ENCODE data around the gene CBX8.
A peak's percentile ranks its signal among the peaks of the same experiment; 100 is the strongest.

The CBX8 gene

DNA sequence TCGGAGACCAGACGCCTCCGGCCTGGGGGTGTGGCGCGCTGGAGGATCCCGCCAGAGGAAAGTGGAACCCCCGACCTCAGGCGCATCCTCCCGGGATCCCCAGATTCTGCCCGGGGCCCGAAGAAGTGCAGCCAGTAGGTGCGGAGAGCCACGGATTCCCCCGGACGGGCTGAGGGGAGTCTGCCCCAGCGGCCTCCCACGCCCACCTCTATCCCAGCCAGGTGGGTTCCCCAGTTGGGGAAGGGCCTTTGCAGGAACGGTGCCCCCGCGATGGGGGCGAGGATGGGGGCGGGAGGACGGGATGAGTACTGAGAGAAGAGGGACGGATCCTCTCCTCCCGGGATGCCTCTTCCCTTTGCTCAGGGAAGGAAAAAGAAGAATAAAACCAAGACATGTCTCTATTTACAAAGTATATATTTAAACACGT lies 5.1 kb downstream of the CBX8 start:
- DNase-seq, result no peak

DNA sequence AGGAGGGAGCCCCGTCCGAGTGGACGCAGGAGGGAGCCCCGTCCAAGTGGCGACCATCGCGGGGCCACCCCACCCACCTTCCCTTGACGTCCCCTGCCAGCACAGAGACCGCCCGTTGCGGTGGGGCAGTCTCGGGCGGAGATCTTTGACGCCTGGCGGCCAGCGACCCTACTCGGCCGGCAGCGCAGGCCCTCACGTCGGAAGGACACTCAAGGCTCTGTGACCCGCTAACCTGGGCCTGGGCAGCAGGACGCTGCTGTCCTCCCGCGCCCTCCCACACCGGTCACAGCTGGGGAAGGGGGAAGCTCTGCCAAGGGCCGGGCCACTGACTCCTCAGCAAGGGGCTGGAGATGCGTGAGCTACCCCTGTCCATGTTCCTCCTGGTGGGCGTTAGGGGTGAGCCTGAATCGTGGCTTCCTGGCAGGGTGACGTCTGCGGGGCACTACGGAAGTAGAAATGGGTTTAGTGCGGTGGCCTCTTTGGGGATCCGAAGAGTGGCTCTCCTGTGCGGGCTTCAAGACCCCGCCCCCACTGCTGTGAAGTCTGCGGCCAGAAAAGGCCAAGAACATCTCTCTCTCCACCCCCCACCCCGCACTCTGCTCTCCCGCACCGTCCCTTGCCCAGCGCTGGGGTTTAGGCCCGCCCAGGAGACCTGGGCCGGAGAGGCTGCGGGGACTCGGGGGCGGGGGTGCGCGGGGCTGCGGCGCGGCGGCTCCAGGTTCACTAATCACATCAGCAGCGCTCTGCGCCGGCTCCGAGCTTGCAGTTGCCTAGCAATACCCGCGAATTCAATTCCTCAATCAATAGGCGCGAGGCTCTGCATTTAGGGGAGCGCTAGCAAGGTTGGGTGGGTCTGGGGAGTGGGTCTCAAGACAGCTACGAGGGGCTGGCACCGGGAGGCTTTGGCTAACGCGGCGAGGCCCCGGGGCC lies 5.8 kb downstream of the CBX8 start:
- no peak for DNase-seq

DNA sequence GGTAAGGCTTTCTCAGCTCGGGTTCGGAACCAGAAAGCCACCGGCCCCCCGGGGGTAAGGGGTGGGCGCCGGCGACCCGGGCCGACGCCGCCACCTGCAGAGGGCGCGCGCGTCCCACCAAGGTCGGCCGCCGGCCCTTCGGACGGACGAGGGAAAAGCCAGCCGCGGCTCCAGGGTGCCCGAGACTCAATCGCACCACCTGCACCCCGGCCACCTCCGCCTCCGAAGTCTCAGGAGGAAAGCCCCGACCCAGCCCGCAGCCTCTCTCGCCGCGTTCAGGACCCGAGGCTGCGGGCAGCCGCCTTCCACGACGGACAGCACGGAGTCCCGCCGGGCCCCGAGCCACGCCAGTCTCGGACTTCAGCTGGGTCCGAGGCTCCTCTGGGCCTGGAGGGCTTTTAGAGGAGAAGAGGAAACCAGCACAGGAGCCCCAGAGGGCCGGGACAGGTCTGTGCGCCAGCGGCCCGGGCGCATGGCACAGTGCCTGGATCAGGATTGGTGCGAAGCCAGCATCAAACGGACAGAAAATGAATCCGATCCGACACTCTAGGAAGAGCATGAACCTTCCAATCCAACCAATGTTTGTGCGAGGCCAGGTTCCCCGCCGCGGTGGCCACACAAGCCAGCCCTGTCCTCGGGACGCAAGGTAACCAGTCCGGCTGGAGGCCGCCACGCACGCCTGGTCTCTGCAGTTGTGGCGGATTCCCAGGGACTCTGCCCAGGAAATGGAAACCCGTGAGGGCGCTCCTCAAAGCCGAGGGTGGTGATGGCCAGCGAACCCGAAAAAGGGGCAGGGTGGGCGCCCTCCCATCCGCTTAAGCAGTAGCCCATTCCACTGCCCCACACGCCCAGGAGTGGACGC lies 6.7 kb downstream of the CBX8 start:
- DNase-seq, result peak; percentile 10

DNA sequence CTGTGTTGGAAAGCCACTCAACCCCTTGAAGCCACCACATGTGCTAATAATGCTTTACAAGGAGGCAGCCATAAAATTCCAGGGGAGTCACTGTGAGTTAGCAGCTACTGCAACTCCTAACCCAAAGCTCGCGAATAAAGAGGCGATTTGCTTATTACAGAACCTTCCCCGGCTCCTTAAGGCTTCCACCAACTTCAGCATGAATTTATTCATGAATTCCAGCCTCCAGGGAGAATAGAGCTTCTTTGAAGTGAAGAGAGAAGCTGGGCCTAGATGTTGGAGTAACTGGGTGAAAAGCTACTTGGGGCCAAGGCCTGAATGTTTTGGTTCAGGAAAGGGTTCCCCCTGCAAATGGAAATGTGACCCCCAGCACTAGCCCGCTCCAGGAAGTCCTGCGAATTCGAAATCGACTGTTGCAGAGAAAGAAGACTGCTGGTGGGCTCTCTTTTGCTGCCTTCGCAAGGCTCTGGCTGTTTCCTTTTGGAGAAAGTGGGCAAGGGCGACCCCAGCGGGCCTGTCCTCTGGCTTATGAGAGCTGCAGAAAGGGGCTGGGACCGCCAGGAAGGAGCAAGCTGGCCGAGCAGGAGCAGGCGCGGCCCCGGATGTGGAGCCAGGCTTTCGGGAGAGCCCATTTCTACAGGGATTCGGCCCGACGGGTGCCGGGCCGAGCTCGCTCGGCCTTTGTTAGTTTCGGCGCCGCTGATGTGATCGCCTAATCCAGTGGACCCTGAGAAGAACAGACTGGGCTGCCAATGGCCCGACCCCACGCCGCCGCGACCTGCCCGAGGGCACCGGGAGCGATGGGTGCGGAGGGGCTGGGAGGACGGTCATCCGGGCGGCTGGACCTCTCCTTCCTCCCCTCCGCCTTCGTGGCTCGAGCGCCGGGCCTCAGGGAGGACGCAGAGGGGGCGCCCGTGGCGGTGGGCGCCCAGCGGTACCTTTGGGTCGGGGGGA lies 7.6 kb downstream of the CBX8 start:
- DNase-seq, result no peak

DNA sequence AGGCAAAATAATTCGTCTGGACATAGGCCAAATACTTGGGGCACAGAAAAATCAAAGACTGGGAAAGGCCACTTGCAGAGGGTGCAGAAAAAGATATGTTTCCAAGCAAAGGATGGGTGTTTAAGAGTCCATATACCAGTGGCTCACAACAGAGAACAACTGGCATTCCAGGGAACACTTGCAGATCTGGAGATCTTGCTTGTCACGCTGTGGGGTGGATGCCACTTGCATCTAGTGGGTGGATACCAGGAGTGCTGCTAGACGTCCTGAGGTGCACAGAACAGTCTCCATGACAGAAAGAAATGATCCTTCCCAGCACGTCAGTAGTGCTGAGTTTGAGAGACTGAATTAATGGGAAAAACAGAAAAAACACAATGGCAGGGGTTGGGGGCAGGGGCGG lies 8.4 kb downstream of the CBX8 start:
- no peak for DNase-seq

DNA sequence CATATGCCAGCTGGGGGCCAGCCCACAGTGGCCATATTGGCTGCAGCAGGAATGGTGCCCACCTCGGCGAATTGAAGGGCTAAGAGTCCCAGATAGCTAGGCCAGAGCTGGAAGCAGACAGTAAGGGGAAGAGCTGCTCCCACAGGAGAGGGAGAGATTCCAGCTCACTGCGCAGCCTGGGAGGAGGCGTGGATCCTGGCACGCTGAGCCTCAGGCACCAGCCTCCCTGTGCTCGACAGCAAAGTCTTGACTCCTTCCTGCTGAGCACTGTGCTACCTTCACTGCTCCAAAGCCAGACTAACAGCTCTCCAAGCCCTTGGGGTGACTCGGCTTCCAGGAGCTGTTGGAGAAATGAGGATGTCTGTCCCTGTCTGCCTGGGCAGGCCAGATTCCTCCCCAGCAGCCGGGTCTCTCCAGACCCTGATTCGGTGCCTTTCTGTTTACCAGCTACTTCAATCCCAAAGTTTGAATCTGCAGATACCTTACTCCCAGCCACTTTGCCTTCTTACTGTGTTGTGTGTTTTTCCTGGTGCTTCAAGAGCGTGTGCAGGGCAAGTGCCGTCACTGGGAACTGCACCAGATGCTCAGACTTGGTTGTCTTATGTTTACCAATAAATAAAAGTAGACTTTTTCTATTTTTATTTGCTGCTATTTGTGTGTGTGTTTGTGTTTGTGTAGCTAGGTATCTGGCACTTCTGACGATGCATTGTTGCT lies 9.8 kb downstream of the CBX8 start:
- no peak for DNase-seq

DNA sequence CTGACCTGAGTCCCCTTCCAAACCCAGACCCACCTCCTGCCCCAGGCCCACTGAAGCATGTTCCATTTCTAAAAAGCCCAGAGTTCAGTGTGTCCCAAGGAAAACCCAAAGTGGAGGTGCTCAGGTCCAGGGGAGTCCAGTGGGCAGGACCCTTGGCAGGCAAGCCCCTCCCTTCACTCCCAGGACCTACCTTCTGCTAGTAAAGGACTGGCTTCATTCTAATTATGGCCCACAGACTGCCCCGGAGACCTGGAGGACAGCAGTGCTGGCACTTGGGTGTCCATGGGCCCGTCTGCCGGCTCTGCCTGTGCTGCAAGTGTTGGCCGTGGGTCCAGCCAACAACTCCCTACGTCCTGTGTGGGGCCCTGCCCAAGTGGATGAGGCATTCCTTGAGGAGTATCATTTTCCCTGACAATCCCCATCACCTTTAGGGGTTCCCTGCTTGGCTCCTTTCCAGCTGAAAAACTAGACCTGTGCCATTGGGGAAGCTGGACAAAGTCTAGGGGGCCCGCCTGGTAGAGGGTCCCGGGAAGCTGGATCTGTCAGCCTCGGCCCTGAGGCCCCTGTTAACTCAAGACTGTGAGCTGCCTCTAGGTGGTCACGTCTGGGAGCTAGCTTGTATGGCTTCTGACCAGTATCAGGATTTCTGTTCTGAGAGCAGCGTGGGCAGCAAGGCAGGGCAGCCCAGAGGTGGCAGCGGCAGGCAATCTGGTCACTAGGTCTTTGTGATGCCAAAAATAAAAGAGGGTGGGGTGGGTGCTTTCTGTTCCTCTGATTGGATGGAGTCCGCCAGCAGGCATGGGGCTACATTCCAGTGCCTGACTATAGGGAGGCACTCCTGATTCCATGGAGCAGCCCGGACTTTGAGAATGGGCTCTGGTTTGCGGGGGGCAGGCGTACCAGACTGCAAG lies 10.7 kb downstream of the CBX8 start:
- no peak for DNase-seq

DNA sequence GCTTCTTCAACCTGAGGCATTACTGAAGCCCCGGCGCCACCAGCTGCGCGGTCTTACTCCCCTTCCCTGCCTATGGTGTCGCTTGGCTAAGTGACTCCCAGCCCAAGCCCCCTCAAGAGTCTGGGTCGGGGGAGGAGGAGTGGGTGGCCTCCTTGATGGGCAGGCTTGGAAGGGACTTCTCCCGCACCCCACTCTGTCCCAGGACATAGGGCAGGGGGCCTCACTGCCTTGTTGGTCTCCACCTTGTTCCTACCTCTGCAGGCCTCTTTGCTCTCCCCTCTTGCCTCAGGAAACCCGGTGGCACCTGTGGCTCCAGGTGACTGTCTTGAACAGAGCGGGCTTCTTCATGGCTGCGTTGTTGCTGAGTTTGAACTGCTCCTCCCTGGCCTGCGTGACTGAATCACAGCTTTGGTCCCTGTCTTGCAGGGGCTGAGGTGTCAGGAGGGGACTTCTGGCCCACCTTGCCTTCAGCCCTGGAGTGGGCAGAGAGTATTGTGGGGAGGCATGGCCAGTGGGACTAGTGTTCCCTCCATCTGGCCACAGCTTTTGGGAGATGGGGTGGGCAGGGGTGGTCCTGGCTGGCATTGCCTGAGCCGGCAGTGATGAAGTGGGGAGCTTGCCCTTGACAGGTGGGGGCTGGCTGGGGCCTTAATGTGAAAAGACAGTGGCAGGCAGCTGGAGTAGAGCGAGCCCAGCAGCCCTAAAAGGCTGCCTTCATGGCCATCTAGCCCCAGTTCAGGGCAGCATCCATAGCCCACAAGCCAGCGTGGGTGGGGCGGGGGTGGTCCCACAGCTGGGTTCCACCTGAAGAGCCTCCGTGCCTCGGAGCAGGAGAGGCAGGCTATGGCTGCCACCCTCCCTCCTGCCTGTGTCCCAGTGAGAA lies 11.6 kb downstream of the CBX8 start:
- no peak for DNase-seq

DNA sequence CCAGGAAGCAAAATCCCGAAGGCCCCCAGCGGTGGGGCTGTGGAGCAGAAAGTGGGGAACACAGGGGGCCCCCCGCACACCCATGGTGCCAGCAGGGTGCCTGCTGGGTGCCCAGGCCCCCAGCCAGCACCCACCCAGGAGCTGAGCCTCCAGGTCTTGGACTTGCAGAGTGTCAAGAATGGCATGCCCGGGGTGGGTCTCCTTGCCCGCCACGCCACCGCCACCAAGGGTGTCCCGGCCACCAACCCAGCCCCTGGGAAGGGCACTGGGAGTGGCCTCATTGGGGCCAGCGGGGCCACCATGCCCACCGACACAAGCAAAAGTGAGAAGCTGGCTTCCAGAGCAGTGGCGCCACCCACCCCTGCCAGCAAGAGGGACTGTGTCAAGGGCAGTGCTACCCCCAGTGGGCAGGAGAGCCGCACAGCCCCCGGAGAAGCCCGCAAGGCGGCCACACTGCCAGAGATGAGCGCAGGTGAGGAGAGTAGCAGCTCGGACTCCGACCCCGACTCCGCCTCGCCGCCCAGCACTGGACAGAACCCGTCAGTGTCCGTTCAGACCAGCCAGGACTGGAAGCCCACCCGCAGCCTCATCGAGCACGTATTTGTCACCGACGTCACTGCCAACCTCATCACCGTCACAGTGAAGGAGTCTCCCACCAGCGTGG lies 12.4 kb downstream of the CBX8 start:
- DNase-seq, result no peak

DNA sequence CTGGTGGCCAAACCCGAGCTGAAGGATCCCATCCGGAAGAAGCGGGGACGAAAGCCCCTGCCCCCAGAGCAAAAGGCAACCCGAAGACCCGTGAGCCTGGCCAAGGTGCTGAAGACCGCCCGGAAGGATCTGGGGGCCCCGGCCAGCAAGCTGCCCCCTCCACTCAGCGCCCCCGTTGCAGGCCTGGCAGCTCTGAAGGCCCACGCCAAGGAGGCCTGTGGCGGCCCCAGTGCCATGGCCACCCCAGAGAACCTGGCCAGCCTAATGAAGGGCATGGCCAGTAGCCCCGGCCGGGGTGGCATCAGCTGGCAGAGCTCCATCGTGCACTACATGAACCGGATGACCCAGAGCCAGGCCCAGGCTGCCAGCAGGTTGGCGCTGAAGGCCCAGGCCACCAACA lies 13.0 kb downstream of the CBX8 start:
- DNase-seq, result no peak

DNA sequence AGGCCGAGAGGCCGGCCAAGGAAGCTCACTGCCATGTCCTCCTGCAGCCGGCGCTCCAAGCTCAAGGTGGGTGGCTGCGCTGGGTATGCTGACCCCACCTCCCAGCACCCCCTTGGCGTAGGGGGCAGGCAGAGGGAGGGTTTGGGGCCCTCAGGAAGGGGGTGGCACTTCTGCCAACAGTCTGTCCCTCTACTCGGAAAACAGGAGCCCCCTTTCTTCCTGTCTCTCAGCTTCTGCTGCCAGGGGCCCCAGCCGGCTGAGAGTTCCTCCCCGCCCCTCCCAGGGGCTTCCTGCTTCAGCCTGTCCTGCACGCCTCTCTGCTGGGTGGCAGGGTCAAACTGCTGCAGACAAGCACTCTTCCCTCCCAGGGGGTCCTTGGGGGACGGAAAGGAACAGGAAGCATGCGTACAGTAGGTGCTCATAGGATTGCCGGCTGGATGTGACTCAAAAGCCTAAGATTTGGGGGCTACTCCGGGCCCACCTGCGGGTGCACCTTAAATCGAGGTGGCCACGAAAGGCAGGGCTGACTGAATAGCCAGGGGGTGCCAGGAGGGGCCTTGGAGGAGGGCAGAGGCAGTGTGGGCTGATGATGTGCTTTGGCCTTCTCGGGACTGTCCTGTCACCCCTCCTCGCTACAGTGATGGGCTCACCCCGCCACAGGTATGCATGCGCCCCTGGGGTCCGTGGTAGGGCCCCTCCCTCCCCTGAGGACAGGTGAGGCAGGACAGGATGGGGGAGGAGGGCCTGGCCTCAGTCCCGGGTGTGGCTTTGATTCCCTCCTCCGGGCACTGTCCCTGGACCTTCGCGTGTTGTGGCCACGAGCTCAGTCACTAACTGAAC lies 14.9 kb downstream of the CBX8 start:
- DNase-seq, result no peak

DNA sequence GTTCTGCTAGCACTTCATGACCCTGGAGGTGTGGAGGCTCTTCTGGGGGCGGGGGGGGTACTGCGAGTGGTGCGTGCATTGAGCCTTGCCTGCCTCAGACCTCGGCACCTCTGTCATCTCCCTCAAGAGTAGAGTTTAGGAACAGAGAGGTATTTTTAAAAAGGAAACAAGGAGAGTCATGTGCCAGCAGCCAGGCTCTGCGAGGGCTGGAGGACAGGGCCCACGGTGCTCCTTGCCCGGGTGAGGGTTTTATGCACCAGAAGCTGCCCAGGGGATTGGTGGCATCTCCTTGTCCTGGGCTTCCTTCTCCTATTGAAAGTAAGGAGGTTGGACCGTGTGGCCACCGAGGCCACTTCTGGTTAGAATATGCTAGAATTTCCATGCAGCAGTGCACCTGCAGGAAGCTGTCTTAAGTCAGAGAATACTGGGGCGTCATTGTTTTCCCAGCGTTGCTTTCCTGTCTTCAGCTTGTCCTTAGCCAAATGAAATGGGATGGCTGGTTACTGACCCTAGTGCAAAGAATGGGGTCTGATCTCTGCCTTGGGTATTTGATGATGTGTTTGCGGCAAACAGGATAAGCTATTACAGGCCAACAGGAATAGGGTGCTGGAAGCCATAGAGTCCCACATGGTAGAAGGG lies 15.7 kb downstream of the CBX8 start:
- no peak for DNase-seq

DNA sequence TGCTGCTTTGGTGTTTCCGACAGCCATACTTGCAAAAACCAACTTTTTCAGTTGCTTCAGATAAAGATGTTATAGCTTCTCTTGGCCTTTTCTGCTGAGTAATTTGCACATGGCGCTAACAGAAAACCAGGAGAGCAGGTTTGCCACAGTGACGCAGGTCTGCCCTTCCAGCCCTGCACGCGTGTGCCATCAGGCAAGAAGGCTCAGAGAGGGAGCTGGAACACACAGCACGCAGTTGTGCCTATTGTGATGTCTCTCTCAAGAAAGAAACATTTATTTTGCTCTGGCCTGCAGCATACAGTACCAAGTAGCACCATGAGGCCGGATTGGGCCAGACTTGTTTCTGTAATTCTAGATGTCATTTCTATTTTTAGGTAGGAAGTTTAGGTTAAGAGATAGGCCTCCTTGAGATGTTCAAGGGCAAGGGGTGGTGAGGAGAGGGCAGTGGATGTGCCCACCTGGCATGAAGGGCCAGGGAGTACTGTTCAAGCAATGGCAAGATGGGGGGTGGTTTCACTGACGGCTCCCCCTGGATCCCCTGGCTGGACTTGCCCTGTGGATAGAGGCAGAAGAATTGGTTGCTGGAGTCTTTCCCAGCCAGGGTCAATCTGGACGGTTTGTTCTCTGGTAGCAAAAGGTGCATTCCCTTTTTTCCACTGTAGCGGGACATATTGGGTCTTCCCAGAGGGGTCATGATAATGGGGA lies 17.1 kb downstream of the CBX8 start:
- no peak for DNase-seq

DNA sequence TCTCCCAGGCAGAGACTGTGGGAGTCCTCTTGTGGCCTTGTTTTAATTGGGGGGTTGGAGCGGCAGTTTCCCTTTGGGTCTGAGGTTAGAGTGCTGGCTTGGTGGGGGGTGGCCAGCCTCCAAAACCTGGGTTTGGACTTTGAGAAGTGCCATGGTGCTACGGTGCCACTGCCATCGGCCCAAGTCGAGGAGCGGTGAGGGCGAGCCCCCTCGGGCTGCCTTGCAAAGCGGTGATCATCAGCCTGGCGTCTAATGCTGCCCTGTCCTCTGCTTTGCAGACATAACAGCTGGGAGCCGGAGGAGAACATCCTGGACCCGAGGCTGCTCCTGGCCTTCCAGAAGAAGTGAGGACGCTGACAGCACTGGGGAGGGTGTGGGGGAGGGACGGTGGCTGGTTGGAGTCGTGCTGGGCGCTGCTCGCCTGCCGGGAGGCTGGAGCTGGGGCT lies 17.8 kb downstream of the CBX8 start:
- DNase-seq, result no peak

DNA sequence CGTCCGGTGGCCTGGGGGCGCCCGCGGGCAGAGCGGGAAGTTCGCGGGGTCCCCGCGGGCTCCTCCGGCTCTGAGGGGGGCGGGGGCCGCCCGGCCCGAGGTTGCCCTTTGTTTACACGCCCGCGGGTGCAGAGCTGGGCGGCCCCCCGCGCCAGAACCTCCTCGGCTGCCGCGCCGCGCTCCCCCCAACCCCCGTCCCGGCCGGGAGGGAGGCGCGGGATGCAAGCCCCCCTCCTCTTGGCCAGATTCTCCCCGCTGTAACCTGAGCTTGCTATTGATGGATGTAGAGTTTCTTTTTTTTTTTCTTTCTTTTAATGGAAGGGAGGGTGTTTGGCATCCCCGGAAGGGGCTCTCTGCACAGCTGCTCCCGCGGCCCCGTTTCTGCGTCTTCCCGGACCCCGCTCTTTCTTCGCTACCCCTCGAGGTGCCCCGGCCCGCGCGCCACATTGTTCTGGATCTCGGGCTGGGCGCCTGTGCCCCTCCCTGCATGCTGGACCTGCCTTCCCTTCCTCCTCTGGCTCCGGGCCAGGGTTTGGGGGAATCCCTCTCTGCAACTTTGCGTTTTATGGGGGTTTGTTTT lies 18.3 kb downstream of the CBX8 start:
- DNase-seq, result no peak

DNA sequence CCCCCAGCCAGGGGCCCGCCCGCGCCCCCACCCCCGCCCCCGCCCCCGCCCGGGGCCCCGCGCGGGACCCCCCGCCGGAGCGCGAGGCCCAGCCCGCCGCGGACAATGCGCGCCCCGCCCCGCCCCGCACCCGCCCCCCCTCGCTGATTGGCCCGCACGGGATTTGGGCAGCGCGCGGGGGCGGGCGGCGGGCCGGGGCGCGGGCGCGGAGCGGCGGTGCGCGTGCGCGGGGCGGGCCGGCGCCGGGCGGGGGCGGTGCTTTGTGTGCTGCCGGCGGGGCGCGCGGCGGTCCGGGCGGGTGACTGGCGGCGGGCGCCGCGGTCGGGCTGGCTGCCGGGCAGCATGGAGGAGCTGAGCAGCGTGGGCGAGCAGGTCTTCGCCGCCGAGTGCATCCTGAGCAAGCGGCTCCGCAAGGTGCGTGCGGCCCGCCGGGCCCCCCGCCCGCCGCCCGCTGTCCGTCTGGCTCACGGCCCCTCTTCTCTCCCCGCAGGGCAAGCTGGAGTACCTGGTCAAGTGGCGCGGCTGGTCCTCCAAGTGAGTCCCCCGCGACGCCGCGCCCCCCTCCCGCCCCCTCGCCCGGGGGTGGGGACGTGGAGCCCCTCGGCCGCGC lies 18.9 kb downstream of the CBX8 start, which contains the start of gene CBX2:
Gene CBX2 (plus strand): TSS at position 255 of the 610 bp plus-strand sequence. CDS start 88 bp downstream, at position 343.
- peak; percentile 65 for DNase-seq
